CD14-positive monocyte (primary cell): ENCODE results near the gene CLDN6. TPM values are rescaled to one million over a fixed set of nuclear protein-coding genes. Genes with fewer than 3 reads are reported as not detected.

Experiments used
- DNase-seq, 3 donors: peaks; one replicate each; pipeline ENCODE4 v3.0.0-alpha.2; 2011 to 2022
- H2AFZ ChIP-seq: 2 replicates; pipeline ENCODE4 v1.6.0; 2012; ENCODE audit warnings: mild to moderate bottlenecking, low read depth, low read length, inconsistent platforms; ENCODE audit not compliant: insufficient read depth, poor library complexity, severe bottlenecking
- H3K27ac ChIP-seq, 2 donors: 1 replicate in 1 of 2; 2 replicates in 1 of 2; pipeline ENCODE4 v1.5.1; 2012 to 2013; ENCODE audit warnings: low read length in 2 of 2, control low read depth in 1 of 2, inconsistent platforms in 1 of 2, low read depth in 1 of 2, mild to moderate bottlenecking in 1 of 2
- H3K27me3 ChIP-seq, 2 donors: one replicate each; pipeline versions ENCODE4 v1.6.0 to v1.6.1; 2011 to 2013; ENCODE audit warnings: low read length in 2 of 2; ENCODE audit not compliant: control insufficient read depth in 2 of 2, insufficient read depth in 2 of 2
- H3K36me3 ChIP-seq, 2 donors: replicated peaks in 1 of 2; 1 replicate in 1 of 2; 2 replicates in 1 of 2; pipeline versions ENCODE4 v1.5.1 to v1.6.1; 2012 to 2013; ENCODE audit warnings: low read length in 2 of 2, control low read depth in 1 of 2, inconsistent platforms in 1 of 2, mild to moderate bottlenecking in 1 of 2; ENCODE audit not compliant: insufficient read depth in 2 of 2, control insufficient read depth in 1 of 2
- H3K4me1 ChIP-seq, 2 donors: 1 replicate in 1 of 2; 2 replicates in 1 of 2; pipeline versions ENCODE4 v1.5.1 to v1.6.1; 2012 to 2013; ENCODE audit warnings: low read length in 2 of 2, control low read depth in 1 of 2, inconsistent platforms in 1 of 2, mild to moderate bottlenecking in 1 of 2, moderate library complexity in 1 of 2; ENCODE audit not compliant: insufficient read depth in 2 of 2, control insufficient read depth in 1 of 2
- H3K4me2 ChIP-seq: replicated peaks from 2 replicates; pipeline ENCODE3; 2012; ENCODE audit warnings: low read length, moderate library complexity, mild to moderate bottlenecking; ENCODE audit not compliant: poor library complexity, severe bottlenecking; ENCODE audit errors: extremely low read depth
- H3K4me3 ChIP-seq, 3 experiments: fragments of 200-600 bp in 1 of 3; sonication (generic) in 1 of 3; replicated peaks in 1 of 3; 1 replicate in 2 of 3; 2 replicates in 1 of 3; pipeline ENCODE4 v1.5.1; 2011 to 2013; ENCODE audit warnings: low read length in 3 of 3, mild to moderate bottlenecking in 3 of 3, control low read depth in 2 of 3, low read depth in 2 of 3, inconsistent platforms in 1 of 3, moderate library complexity in 1 of 3
- H3K79me2 ChIP-seq: 2 replicates; pipeline ENCODE4 v1.6.0; 2012; ENCODE audit warnings: mild to moderate bottlenecking, control low read depth, inconsistent platforms, low read length, moderate library complexity; ENCODE audit not compliant: insufficient read depth
- H3K9ac ChIP-seq: 2 replicates; pipeline ENCODE4 v1.6.0; 2017; ENCODE audit warnings: low read length, mild to moderate bottlenecking; ENCODE audit not compliant: insufficient read depth, poor library complexity, severe bottlenecking
- H3K9me3 ChIP-seq, 2 donors: replicated peaks in 1 of 2; 1 replicate in 1 of 2; 2 replicates in 1 of 2; pipeline versions ENCODE4 v1.5.1 to v1.6.1; 2012 to 2013; ENCODE audit warnings: low read length in 2 of 2, control low read depth in 1 of 2; ENCODE audit not compliant: control insufficient read depth in 1 of 2, insufficient read depth in 1 of 2
- H4K20me1 ChIP-seq: 2 replicates; pipeline ENCODE4 v1.6.0; 2012; ENCODE audit warnings: mild to moderate bottlenecking, low read length, control low read depth, moderate library complexity; ENCODE audit not compliant: insufficient read depth
- H3K27ac Mint-ChIP-seq, 7 donors: one replicate each; pipeline ENCODE4 v1.8.0; 2020; ENCODE audit warnings: mild to moderate bottlenecking in 7 of 7, mixed read lengths in 7 of 7, moderate library complexity in 6 of 7, inconsistent platforms in 2 of 7
- H3K27me3 Mint-ChIP-seq, 3 donors: one replicate each; pipeline ENCODE4 v1.8.0; 2021 to 2022; ENCODE audit warnings: low read depth in 3 of 3, mild to moderate bottlenecking in 3 of 3, mixed read lengths in 3 of 3, moderate library complexity in 3 of 3, inconsistent platforms in 1 of 3
- H3K36me3 Mint-ChIP-seq, 2 donors: one replicate each; pipeline ENCODE4 v1.8.0; 2020; ENCODE audit warnings: mixed read lengths in 2 of 2, inconsistent platforms in 1 of 2, mild to moderate bottlenecking in 1 of 2
- H3K4me1 Mint-ChIP-seq: one replicate; pipeline ENCODE4 v1.8.0; 2020; ENCODE audit warnings: mild to moderate bottlenecking, mixed read lengths
- H3K4me3 Mint-ChIP-seq, 2 donors: one replicate each; pipeline ENCODE4 v1.8.0; 2020; ENCODE audit warnings: mild to moderate bottlenecking in 2 of 2, mixed read lengths in 2 of 2, moderate library complexity in 1 of 2
- H3K9me3 Mint-ChIP-seq, 7 donors: one replicate each; pipeline ENCODE4 v1.8.0; 2020 to 2022; ENCODE audit warnings: mixed read lengths in 7 of 7, mild to moderate bottlenecking in 6 of 7, moderate library complexity in 6 of 7, inconsistent platforms in 2 of 7
- WGBS: methylation state at CpG from one replicate; pipeline ENCODE4 v1.1.5; 2013; ENCODE audit warnings: missing lambda C conversion rate; ENCODE audit not compliant: insufficient coverage; 5-methylcytosine and 5-hydroxymethylcytosine counted together
- intact Hi-C, 2 donors: fragments of 100-400 bp; cut with micrococcal nuclease; formaldehyde crosslinking; loops; one replicate each; pipeline versions ENCODE4 v1.15.0 to v1.15.1; 2023
- polyA plus RNA-seq, 3 donors: library from polyadenylated mRNA; depleted of rRNA in 1 of 3; unstranded in 2 of 3; stranded (reverse) in 1 of 3; fragments of 300-500 nt in 2 of 3; fragments of >200 nt in 1 of 3; fragmentation: Illumina TruSeq in 2 of 3; gene quantifications; 1 replicate in 2 of 3; 2 replicates in 1 of 3; pipeline ENCODE4 v1.2.3, GENCODE V29; 2012 to 2021
- TF ChIP-seq, protein P1 (sequence below): fragments of 200-600 bp; IDR thresholded peaks from one replicate; pipeline ENCODE4 v1.8.0; 2022; ENCODE audit warnings: antibody characterized with exemption, mild to moderate bottlenecking

Gene CLDN6
- polyA plus RNA-seq, 3 donors: not detected

GRCh38 chr16:2985462-2985861 is 32.5 kb downstream of the CLDN6 start:
- Histone ChIP-seq H3K27ac (no peak overlapping the region), H3K9me3 (no peaks in the 10 kb centered on the region), H3K4me3 (no peak overlapping the region), H2AFZ (no peak overlapping the region), H3K27me3 (no peaks in the 10 kb centered on the region), H3K9ac (no peak overlapping the region), H4K20me1 (no peaks in the 10 kb centered on the region), H3K4me1 (peaks cover 13 to 15% of the 10 kb centered on the region in 2 donors), H3K4me2 (no peak overlapping the region), H3K36me3 (no peaks in the 10 kb centered on the region), H3K79me2 (no peaks in the 10 kb centered on the region)
- TF ChIP-seq, protein P1, sequence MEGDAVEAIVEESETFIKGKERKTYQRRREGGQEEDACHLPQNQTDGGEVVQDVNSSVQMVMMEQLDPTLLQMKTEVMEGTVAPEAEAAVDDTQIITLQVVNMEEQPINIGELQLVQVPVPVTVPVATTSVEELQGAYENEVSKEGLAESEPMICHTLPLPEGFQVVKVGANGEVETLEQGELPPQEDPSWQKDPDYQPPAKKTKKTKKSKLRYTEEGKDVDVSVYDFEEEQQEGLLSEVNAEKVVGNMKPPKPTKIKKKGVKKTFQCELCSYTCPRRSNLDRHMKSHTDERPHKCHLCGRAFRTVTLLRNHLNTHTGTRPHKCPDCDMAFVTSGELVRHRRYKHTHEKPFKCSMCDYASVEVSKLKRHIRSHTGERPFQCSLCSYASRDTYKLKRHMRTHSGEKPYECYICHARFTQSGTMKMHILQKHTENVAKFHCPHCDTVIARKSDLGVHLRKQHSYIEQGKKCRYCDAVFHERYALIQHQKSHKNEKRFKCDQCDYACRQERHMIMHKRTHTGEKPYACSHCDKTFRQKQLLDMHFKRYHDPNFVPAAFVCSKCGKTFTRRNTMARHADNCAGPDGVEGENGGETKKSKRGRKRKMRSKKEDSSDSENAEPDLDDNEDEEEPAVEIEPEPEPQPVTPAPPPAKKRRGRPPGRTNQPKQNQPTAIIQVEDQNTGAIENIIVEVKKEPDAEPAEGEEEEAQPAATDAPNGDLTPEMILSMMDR: no peak
- DNase-seq: no peak
- no peak overlapping the region for H3K4me3 Mint-ChIP-seq
- H3K36me3 Mint-ChIP-seq: no peaks in the 10 kb centered on the region
- H3K9me3 Mint-ChIP-seq: no peaks in the 10 kb centered on the region
- no peak overlapping the region for H3K27ac Mint-ChIP-seq
- intact Hi-C loops: no loop called here
- H3K4me1 Mint-ChIP-seq: peaks cover 15% of the 10 kb centered on the region
- 95% methylated on average over 8 of the region's 9 CpGs for WGBS
- peaks cover 7 to 26% (median 12%) of the 10 kb centered on the region in 3 donors for H3K27me3 Mint-ChIP-seq

DNA sequence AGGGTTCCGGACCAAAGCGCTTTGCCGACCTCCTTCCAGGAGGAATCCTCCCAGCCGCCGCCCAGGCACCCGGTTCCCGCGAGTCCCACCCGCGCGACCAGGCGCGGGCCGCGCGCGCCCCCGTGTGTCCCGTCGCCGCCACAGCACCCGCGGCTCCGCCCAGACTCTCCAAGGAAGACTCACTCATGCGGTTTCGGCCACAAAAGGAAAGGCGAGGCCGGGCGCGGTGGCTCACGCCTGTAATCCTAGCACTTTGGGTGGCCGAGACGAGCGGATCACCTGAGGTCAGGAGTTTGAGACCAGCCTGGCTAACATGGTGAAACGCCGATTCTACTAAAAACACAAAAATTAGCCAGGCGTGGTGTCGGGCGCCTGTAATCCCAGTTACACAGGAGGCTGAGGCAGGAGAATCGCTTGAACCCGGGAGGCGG is 34.3 kb downstream of the CLDN6 start:
- Histone ChIP-seq H4K20me1 (no peaks in the 10 kb centered on the region), H3K9me3 (no peaks in the 10 kb centered on the region), H3K4me3 (peak overlapping the region in 1 of 3 experiments; percentile 15), H3K9ac (no peak overlapping the region), H3K36me3 (no peaks in the 10 kb centered on the region), H3K4me1 (peaks cover 22 to 29% of the 10 kb centered on the region in 2 donors), H2AFZ (peak overlapping the region; percentile 62), H3K79me2 (peaks cover 11% of the 10 kb centered on the region), H3K27ac (no peak overlapping the region), H3K27me3 (no peaks in the 10 kb centered on the region), H3K4me2 (peak overlapping the region; percentile 62)
- peak overlapping the region in 4 of 7 donors; percentile 36 to 83 (median 54) for H3K27ac Mint-ChIP-seq
- no peaks in the 10 kb centered on the region for H3K36me3 Mint-ChIP-seq
- intact Hi-C loops: loop anchor here in 1 of 2 donors (2.0 kb wide), 1 partner anchor 15 kb away; the partner anchor contains the start of gene PAQR4
- peaks cover 3 to 18% (median 4%) of the 10 kb centered on the region in 3 donors for H3K27me3 Mint-ChIP-seq
- WGBS: 6% methylated on average over 42 of the region's 42 CpGs
- no peaks in the 10 kb centered on the region for H3K9me3 Mint-ChIP-seq
- TF ChIP-seq, protein P1: peak; percentile 95
- peaks cover 23% of the 10 kb centered on the region for H3K4me1 Mint-ChIP-seq
- DNase-seq: peak; percentile 59 to 80 (median 71)
- H3K4me3 Mint-ChIP-seq: peak overlapping the region; percentile 57 to 76
